Measurements from ENCODE around the gene LY86.

The LY86 gene

GRCh38 chr6:6639572-6639971 is 51.1 kb downstream of the LY86 start:
- ChIA-PET POLR2A (ENCODE audit: low non-redundant PET) (no interaction called here), CTCF (interaction anchor here (1.0 kb wide), 1 partner anchor 26 kb away, joined by 3 read pairs; no protein-coding TSS in a partner anchor)
- no peak for TF ChIP-seq CTCF (conservative IDR thresholded peaks at IDR 0.05; ENCODE audit: low read depth)
- DNase-seq (ENCODE audit: low spot score), result no peak
- no peak overlapping the region for H3K27ac ChIP-seq

GRCh38 chr6:6640926-6641325 is 52.4 kb downstream of the LY86 start:
- POLR2A ChIA-PET (ENCODE audit: low non-redundant PET), result no interaction called here
- no peak for TF ChIP-seq CTCF (conservative IDR thresholded peaks at IDR 0.05; ENCODE audit: low read depth)
- no peak for DNase-seq (ENCODE audit: low spot score)
- H3K27ac ChIP-seq, result no peak overlapping the region
- CTCF ChIA-PET, result interaction anchor here (0.6 kb wide), 1 partner anchor 252 kb away, joined by 3 read pairs; no protein-coding TSS in a partner anchor

- ChIA-PET POLR2A (ENCODE audit: low non-redundant PET) (no interaction called here), CTCF (no interaction called here)
- H3K27ac ChIP-seq, result no peak overlapping the region
- DNase-seq (ENCODE audit: low spot score), result no peak
- no peak for TF ChIP-seq CTCF (conservative IDR thresholded peaks at IDR 0.05; ENCODE audit: low read depth)
These were observed 54.9 kb downstream of the LY86 start for GRCh38 chr6:6643398-6643797.

- TF ChIP-seq CTCF (conservative IDR thresholded peaks at IDR 0.05; ENCODE audit: low read depth), result no peak
- POLR2A ChIA-PET (ENCODE audit: low non-redundant PET), result no interaction called here
- DNase-seq (ENCODE audit: low spot score), result no peak
- CTCF ChIA-PET, result interaction anchor here (1.0 kb wide), 1 partner anchor 14 kb away, joined by 4 read pairs; no protein-coding TSS in a partner anchor
- no peak overlapping the region for H3K27ac ChIP-seq
These were observed 56.9 kb downstream of the LY86 start for GRCh38 chr6:6645261-6645917.

GRCh38 chr6:6646384-6646783 is 57.9 kb downstream of the LY86 start:
- H3K27ac ChIP-seq, result no peak overlapping the region
- no peak for DNase-seq (ENCODE audit: low spot score)
- ChIA-PET CTCF (interaction anchor here (0.6 kb wide), 1 partner anchor 18 kb away, joined by 3 read pairs; no protein-coding TSS in a partner anchor), POLR2A (ENCODE audit: low non-redundant PET) (no interaction called here)
- no peak for TF ChIP-seq CTCF (conservative IDR thresholded peaks at IDR 0.05; ENCODE audit: low read depth)

GRCh38 chr6:6646859-6647258 is 58.3 kb downstream of the LY86 start:
- ChIA-PET POLR2A (ENCODE audit: low non-redundant PET) (no interaction called here), CTCF (no interaction called here)
- no peak for DNase-seq (ENCODE audit: low spot score)
- no peak for TF ChIP-seq CTCF (conservative IDR thresholded peaks at IDR 0.05; ENCODE audit: low read depth)
- no peak overlapping the region for H3K27ac ChIP-seq

Measured in RWPE1 (cell line).